ENCODE results near the gene SLC12A9. TPM values are rescaled to one million over a fixed set of nuclear protein-coding genes. Genes with fewer than 3 reads are reported as not detected.

Gene SLC12A9
- total and polyA plus RNA-seq, 2 experiments from 2014 or later: 10.3 to 39.9 TPM

- H3K36me3 ChIP-seq (ENCODE audit: insufficient read depth): peaks cover 18% of the 10 kb centered on the region
- Mint-ChIP-seq H3K9me3 (no peaks in the 10 kb centered on the region; the same call in 2 of the 3 replicates), H3K4me3 (peak overlapping the region; percentile 97), H3K36me3 (ENCODE audit: low read depth) (peaks cover 52% of the 10 kb centered on the region), H3K27ac (peak overlapping the region; percentile 89), H3K27me3 (ENCODE audit: insufficient read depth, low read depth, poor library complexity) (peaks cover 21% of the 10 kb centered on the region), H3K4me1 (peaks cover 23% of the 10 kb centered on the region)
- no peaks in the 10 kb centered on the region for H3K27me3 ChIP-seq (ENCODE audit: insufficient read depth)
- TF ChIP-seq NANOG (IDR thresholded peaks at IDR 0.05; ENCODE audit: borderline replicate concordance): no peak
- no peak for TF ChIP-seq ZNF331 (CRISPR knock-in tag; IDR thresholded peaks at IDR 0.05; ENCODE audit: low read depth)
- no peak for TF ChIP-seq REST (IDR thresholded peaks at IDR 0.05; ENCODE audit: unreplicated experiment)
- no peak for TF ChIP-seq ZNF462 (CRISPR knock-in tag; IDR thresholded peaks at IDR 0.05)
- TF ChIP-seq CTCF (conservative IDR thresholded peaks at IDR 0.05; ENCODE audit: low read depth in 2 of 2): peak; percentile 32 to 47; a peak in 3 of 4 replicates
- H3K9me2 ChIP-seq (ENCODE audit: insufficient read depth): no peaks in the 10 kb centered on the region
- peaks cover 7% of the 10 kb centered on the region; the same call in 1 of the 2 replicates for H3F3A ChIP-seq (replicated peaks; ENCODE audit: low read depth)
- peak overlapping the region; percentile 100 for H3K4me2 ChIP-seq
- peak overlapping the region; percentile 98 for H3K4me3 ChIP-seq
- peak overlapping the region; percentile 72; the same call in 1 of the 2 replicates for H3K27ac ChIP-seq (ENCODE audit: low read depth)
- peaks cover 27% of the 10 kb centered on the region for H4K20me1 ChIP-seq (replicated peaks; ENCODE audit: insufficient read depth)
- H3K79me2 ChIP-seq (replicated peaks; ENCODE audit: insufficient read depth): peaks cover 51% of the 10 kb centered on the region
- peaks cover 15% of the 10 kb centered on the region; the same call in 1 of the 2 replicates for H3K4me1 ChIP-seq (ENCODE audit: insufficient read depth)
- peak; percentile 1; the same call in 2 of the 3 replicates for ATAC-seq
- H2AFZ ChIP-seq: no peak overlapping the region
- DNase-seq (ENCODE audit: low spot score): peak; percentile 56
Measured at GRCh38 chr7:100825751-100826513, 26.6 kb upstream of the SLC12A9 start.

Data from GM23338 (cell line).